ENCODE measurements around the gene SOWAHB. TPM values are rescaled to one million over a fixed set of nuclear protein-coding genes. Genes with fewer than 3 reads are reported as not detected.

Gene SOWAHB
- total RNA-seq, 1 experiment from 2014 or later = not detected

DNA sequence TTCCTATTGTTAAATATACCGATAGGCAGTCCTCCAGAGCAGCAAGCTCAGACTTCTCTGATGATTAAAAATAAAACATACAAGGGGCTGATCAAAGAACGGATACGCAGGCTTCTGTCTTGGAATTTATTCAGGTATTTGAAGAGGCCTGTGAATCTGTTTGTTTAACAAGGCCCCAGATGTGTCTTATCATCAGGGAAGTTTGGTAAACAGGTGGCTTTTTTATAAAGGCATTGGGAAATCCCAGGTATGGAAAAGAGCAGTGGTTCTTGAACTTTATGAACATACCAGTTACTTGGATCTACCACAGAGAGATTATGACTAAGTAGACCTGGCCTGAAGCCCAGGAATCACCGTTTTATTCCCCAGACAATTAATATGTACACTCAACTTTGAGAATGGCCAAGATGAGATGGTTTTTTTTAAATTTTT lies 47.9 kb downstream of the SOWAHB start:
- DNase-seq (ENCODE audit: low read depth) = peak; percentile 87

Other genes starting within 250 kb of the SOWAHB start
- 90.5 and 95.3 TPM in 2 replicates for gene SEPTIN11, start 51.6 kb upstream of the SOWAHB start, total RNA-seq (2014; rRNA removed; shearing (Covaris generic))
- gene CCNI, start 177.8 kb upstream of the SOWAHB start, total RNA-seq (2014; rRNA removed; shearing (Covaris generic)) = 97.7 and 116 TPM in 2 replicates